Lower lobe of right lung (tissue), 2 donors: ENCODE measurements around the gene PADI3. TPM values are rescaled to one million over a fixed set of nuclear protein-coding genes. Genes with fewer than 3 reads are reported as not detected.
"Not testable (repeated sequence)": the region's sequence is repeated elsewhere in the genome, so short reads cannot be mapped to it uniquely, and the experiment has no call there.

Experiments
- ATAC-seq, 2 donors: fragments of 200-7000 bp; cut with Tn5 transposase; one replicate each; pipeline ENCODE4 v1.9.1; 2020 to 2022; ENCODE audit warnings: mild to moderate bottlenecking in 2 of 2, moderate library complexity in 2 of 2
- DNase-seq: peaks from one replicate; pipeline ENCODE4 v3.0.0-alpha.2; 2020
- H3K27ac ChIP-seq: fragments of 200-600 bp; one replicate; pipeline ENCODE4 v1.8.0; 2022
- H3K27me3 ChIP-seq: fragments of 200-600 bp; one replicate; pipeline ENCODE4 v1.8.0; 2022; ENCODE audit warnings: low read depth
- H3K36me3 ChIP-seq: fragments of 200-600 bp; one replicate; pipeline ENCODE4 v1.8.0; 2022; ENCODE audit warnings: mild to moderate bottlenecking
- H3K4me1 ChIP-seq: fragments of 200-600 bp; one replicate; pipeline ENCODE4 v1.8.0; 2022
- H3K4me3 ChIP-seq: fragments of 200-600 bp; one replicate; pipeline ENCODE4 v1.8.0; 2022; ENCODE audit warnings: mild to moderate bottlenecking
- H3K9me3 ChIP-seq: fragments of 200-600 bp; one replicate; pipeline ENCODE4 v1.8.0; 2022
- intact Hi-C: fragments of 100-400 bp; cut with DNase I; formaldehyde crosslinking; loops from one replicate; pipeline ENCODE4 v1.11.0; 2022
- total RNA-seq: library from RNA; stranded (reverse); fragmentation: NEBNext Ultra II Directional; extraction: Animal tissue kit (Norgen Biotek cat#: 25700); gene quantifications from one replicate; pipeline ENCODE4 v1.2.1, GENCODE V29; 2021
- TF ChIP-seq, protein P1 (sequence below): fragments of 200-600 bp; IDR thresholded peaks from one replicate; pipeline ENCODE4 v1.8.0; 2022; ENCODE audit warnings: antibody characterized with exemption, mild to moderate bottlenecking
- donor health status: DM: no; HTN: yes; CAD: no; lungs with severe emphysema.

The PADI3 gene
- total RNA-seq, 1 donor from 2014 or later: not detected

DNA sequence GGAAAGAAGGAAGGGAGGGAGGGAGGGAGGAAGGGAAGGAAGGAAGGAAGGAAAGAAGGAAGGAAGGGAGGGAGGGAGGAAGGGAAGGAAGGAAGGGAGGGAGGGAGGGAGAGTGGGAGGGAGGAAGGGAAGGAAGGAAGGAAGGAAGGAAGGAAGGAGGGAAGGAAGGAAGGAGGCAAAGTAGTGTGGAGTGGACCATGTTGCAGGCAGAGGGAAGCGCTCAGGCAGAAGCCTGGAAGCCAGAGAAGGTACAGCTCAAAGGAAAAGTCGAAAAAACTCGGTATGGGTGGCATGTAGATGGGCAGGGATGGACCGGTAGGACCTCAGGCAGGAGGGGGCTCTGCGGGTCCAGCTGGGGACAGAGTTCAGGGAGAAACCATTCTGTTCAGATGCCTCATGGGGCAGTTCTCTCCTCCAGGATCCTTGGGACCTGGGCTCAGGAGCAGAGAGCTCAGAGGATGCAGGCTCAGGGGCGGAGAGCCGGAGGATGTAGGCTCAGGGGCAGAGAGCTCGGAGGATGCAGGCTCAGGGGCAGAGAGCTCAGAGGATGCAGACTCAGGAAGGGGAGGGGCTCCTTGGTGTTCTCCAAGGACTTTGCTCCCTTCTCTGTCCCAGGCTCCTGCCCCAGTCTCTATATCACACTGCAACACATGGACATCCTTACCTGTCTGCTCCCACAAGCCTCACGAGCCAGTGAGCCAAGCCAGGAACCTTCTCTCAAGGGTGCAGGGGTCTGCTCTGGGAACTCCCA, 13.6 kb upstream of the PADI3 start:
- Histone ChIP-seq H3K9me3 (no peaks in the 10 kb centered on the region), H3K27ac (no peak overlapping the region), H3K4me3 (no peak overlapping the region), H3K27me3 (peaks cover 13% of the 10 kb centered on the region), H3K4me1 (peaks cover 6% of the 10 kb centered on the region), H3K36me3 (no peaks in the 10 kb centered on the region)
- TF ChIP-seq, protein P1, sequence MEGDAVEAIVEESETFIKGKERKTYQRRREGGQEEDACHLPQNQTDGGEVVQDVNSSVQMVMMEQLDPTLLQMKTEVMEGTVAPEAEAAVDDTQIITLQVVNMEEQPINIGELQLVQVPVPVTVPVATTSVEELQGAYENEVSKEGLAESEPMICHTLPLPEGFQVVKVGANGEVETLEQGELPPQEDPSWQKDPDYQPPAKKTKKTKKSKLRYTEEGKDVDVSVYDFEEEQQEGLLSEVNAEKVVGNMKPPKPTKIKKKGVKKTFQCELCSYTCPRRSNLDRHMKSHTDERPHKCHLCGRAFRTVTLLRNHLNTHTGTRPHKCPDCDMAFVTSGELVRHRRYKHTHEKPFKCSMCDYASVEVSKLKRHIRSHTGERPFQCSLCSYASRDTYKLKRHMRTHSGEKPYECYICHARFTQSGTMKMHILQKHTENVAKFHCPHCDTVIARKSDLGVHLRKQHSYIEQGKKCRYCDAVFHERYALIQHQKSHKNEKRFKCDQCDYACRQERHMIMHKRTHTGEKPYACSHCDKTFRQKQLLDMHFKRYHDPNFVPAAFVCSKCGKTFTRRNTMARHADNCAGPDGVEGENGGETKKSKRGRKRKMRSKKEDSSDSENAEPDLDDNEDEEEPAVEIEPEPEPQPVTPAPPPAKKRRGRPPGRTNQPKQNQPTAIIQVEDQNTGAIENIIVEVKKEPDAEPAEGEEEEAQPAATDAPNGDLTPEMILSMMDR: no peak
- ATAC-seq (no peak), DNase-seq (no peak)
- intact Hi-C loops: loop anchor here (10.0 kb wide), 1 partner anchor 111 kb away; no protein-coding TSS in a partner anchor

DNA sequence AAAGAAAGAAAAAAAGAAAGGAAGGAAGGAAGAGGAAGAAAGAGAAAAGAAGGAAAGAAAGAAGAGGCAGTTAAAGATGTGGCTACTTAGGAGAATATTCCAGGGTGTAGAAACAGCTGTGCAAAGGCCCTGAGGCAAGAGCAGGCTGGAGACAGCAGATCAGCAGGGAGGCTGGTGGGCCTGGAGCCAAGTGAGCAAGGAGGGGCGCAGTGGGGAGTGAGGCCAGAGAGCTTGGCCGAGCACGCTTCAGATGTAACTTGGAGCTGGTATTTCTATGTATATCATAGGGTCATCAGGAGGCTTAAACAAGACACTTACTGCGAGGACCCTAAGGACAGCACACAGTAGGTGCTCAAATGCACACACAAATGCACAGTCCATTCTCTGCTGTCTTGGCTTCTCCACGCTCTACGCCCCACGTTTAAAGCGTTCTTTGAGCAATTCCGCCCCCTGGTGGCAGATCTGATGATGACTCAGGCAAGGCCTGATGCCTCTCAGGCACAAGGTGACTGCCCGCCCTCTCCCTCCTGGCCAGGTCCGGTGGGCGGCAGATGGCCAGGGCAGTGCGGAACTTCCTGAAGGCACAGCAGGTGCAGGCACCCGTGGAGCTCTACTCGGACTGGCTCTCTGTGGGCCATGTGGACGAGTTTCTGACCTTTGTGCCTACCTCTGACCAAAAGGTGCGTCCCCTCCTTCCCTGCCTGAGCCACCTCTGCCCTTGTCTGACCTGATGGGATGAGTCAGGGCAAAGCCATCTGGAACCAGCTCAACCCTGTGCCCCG, 11.9 kb upstream of the PADI3 start:
- peaks cover 6% of the 10 kb centered on the region for H3K4me1 ChIP-seq
- H3K9me3 ChIP-seq: no peaks in the 10 kb centered on the region
- DNase-seq (peak; percentile 89), ATAC-seq (peak; percentile 81 to 86)
- intact Hi-C loops: loop anchor here (10.0 kb wide), 1 partner anchor 112 kb away; no protein-coding TSS in a partner anchor
- H3K27ac ChIP-seq: no peak overlapping the region
- H3K4me3 ChIP-seq: no peak overlapping the region
- H3K27me3 ChIP-seq: peaks cover 7% of the 10 kb centered on the region
- no peaks in the 10 kb centered on the region for H3K36me3 ChIP-seq
- TF ChIP-seq, protein P1: peak; percentile 90

DNA sequence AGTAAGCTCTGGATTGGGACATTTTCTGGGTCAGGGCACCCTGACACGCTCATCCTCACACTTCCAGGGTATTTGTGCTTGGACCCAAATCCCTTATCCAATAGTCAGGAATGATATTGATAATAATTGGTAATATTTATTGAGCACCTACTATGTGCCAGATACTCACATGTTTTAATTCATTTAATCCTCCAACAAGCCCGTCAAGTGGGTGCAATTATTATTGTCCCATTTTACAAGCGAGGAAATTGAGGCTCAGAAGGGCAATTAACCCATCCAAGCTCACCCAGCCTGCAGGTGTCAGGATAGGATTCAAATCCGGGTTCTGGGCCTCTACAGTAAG, 11.4 kb upstream of the PADI3 start:
- Histone ChIP-seq H3K36me3 (no peaks in the 10 kb centered on the region), H3K4me3 (no peak overlapping the region), H3K27me3 (peaks cover 7% of the 10 kb centered on the region), H3K9me3 (no peaks in the 10 kb centered on the region), H3K27ac (no peak overlapping the region), H3K4me1 (peaks cover 6% of the 10 kb centered on the region)
- DNase-seq (no peak), ATAC-seq (no peak)
- TF ChIP-seq, protein P1: no peak
- intact Hi-C loops: loop anchor here (10.0 kb wide), 1 partner anchor 113 kb away; no protein-coding TSS in a partner anchor

DNA sequence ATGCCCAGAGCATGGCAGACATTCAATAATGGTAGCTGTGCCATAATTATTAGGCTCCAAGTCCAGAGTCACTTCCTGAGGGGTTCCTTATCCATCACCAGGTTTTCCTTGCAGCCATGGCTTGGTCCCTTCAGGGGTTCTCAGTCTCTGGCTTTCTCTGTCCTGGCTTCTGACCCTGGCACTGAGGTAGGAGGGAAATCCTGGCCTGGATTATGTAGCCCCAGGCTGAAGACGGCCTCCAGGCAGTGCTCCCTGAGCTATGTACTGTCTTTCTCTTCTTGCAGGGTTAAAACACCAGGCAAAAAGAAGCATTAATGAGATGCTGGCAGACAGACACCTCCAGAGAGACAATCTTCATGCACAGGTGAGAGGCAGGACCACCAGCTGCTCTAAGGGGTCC, 9.5 kb upstream of the PADI3 start:
- intact Hi-C loops: loop anchor here (10.0 kb wide), 1 partner anchor 115 kb away; no protein-coding TSS in a partner anchor
- ATAC-seq (peak; percentile 44 to 58), DNase-seq (no peak)
- TF ChIP-seq, protein P1: no peak
- Histone ChIP-seq H3K4me1 (no peaks in the 10 kb centered on the region), H3K27me3 (peaks cover 7% of the 10 kb centered on the region), H3K36me3 (no peaks in the 10 kb centered on the region), H3K4me3 (no peak overlapping the region), H3K27ac (no peak overlapping the region), H3K9me3 (no peaks in the 10 kb centered on the region)

DNA sequence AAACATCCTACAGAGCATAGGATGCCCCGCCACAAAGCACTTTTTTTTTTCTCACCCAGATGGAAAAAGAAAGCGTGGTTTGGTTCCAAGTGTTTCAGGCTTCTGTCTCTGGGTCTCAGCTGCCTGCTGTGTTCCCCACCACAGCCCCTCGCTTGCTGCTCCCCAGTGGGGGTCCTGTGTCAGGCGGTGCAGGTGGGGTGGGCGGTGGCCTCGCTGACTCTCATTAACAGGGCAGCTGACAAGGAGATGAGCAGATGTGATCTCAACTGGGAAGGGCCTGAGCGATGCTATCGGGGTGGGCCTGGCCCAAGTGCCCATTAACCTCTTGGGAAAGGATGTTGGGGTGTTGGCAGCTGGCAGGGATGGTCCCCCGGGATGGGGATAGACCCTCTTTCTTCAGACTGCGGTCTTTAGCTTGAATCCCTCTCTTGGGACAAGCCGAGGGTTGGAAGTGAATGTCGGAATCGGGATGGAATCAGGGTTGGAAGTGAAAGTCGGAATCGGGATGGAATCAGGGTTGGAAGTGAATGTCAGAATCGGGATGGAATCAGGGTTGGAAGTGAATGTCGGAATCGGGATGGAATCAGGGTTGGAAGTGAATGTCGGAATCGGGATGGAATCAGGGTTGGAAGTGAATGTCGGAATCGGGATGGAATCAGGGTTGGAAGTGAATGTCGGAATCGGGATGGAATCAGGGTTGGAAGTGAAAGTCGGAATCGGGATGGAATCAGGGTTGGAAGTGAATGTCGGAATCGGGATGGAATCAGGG, 7.7 kb upstream of the PADI3 start:
- intact Hi-C loops, H3K36me3 ChIP-seq, ATAC-seq, H3K27me3 ChIP-seq, DNase-seq, H3K4me3 ChIP-seq, H3K4me1 ChIP-seq, H3K27ac ChIP-seq, H3K9me3 ChIP-seq: not testable (repeated sequence)

DNA sequence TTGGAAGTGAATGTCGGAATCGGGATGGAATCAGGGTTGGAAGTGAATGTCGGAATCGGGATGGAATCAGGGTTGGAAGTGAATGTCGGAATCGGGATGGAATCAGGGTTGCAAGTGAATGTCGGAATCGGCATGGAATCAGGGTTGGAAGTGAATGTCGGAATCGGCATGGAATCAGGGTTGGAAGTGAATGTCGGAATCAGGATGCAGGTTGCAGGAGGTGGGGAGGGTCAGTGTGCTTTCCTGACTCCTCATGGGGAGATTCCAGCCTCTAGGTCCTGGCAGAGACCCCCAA, 7.2 kb upstream of the PADI3 start:
- intact Hi-C loops: not testable (repeated sequence)

More for the DNA sequence above, 7.2 kb upstream of the PADI3 start:
- not testable (repeated sequence) for ATAC-seq, H3K9me3 ChIP-seq, H3K36me3 ChIP-seq, H3K4me3 ChIP-seq, H3K27me3 ChIP-seq, DNase-seq, H3K27ac ChIP-seq, H3K4me1 ChIP-seq
